ENCODE data around the gene RTP3. TPM values are rescaled to one million over a fixed set of nuclear protein-coding genes. Genes with fewer than 3 reads are reported as not detected.
"Not testable (repeated sequence)": the region's sequence is repeated elsewhere in the genome, so short reads cannot be mapped to it uniquely, and the experiment has no call there.

Gene RTP3
- total RNA-seq, 4 donors from 2014 or later, result not detected

GRCh38 chr3:46491089-46492070, 6.4 kb upstream of the RTP3 start:
- intact Hi-C loops (cut with DNase I), result no loop called here
- WGBS, result 79% methylated on average over 11 of the region's 11 CpGs

DNA sequence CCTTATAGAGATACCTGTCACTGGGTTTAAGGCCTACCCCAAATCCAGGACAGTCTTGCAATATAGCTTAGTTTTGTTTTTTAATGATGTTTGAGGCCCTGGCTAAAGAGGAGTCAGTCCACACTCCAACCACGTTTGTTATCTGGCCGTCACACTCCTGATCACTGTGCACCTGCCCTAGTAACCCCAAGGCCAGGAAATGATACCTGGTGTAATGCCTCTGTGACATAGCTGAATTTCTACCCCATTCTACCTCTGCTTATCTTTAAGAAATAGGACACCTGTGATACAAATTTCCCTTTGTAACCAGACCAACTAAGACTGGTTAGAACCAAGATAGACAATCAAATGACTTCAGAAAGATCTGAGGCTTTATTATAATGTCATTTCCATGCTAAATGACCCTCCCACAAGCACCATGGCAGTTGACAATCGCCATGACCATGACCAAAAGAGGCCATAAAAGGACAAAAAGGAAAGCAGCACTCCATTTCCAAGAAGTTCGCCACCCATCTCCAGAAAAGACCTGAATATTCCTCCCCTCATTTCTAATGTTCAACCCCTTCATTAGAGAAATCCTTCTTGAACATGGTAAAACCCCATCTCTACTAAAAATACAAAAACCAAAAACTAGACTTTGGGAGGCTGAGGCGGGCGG, 4.8 kb upstream of the RTP3 start:
- H3K4me1 ChIP-seq, result peaks cover 6 to 11% (median 8%) of the 10 kb centered on the region in 4 donors
- DNase-seq (ENCODE audit: extremely low spot score), result no peak
- no peak overlapping the region for H3K4me3 ChIP-seq
- TF ChIP-seq POLR2AphosphoS5 (IDR thresholded peaks at IDR 0.05) (no peak), POLR2A (IDR thresholded peaks at IDR 0.05; ENCODE audit: low read depth) (no peak), EP300 (IDR thresholded peaks at IDR 0.05) (no peak), CTCF (IDR thresholded peaks at IDR 0.05) (no peak)
- intact Hi-C loops (cut with DNase I), result no loop called here
- no peaks in the 10 kb centered on the region for H3K9me3 ChIP-seq
- H3K36me3 ChIP-seq, result no peaks in the 10 kb centered on the region
- no peak overlapping the region for H3K27ac ChIP-seq (replicated peaks in 1 of 4)
- peaks cover 0 to 15% (median 0%) of the 10 kb centered on the region in 4 donors for H3K27me3 ChIP-seq
- 92% methylated on average over 6 of the region's 6 CpGs for WGBS

More at GRCh38 chr3:46491089-46492070, 6.4 kb upstream of the RTP3 start:
- TF ChIP-seq POLR2AphosphoS5 (IDR thresholded peaks at IDR 0.05), result no peak
- TF ChIP-seq EP300 (IDR thresholded peaks at IDR 0.05), result no peak
- TF ChIP-seq CTCF (IDR thresholded peaks at IDR 0.05), result no peak
- Histone ChIP-seq H3K4me3 (no peak overlapping the region), H3K36me3 (no peaks in the 10 kb centered on the region), H3K27me3 (peaks cover 0 to 6% (median 0%) of the 10 kb centered on the region in 4 donors), H3K9me3 (no peaks in the 10 kb centered on the region), H3K4me1 (peaks cover 6 to 8% (median 7%) of the 10 kb centered on the region in 4 donors), H3K27ac (replicated peaks in 1 of 4) (no peak overlapping the region)
- DNase-seq (ENCODE audit: extremely low spot score), result no peak

DNA sequence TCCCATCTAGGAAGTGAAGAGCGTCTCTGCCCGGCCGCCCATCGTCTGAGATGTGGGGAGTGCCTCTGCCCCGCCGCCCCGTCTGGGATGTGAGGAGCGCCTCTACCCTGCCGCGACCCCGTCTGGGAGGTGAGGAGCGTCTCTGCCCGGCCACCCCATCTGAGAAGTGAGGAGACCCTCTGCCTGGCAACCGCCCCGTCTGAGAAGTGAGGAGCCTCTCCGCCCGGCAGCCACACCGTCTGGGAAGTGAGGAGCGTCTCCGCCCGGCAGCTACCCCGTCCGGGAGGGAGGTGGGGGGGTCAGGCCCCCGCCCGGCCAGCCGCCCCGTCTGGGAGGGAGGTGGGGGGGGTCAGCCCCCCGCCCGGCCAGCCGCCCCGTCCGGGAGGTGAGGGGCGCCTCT, 3.3 kb upstream of the RTP3 start:
- not testable (repeated sequence) for H3K36me3 ChIP-seq
- WGBS, result 96% methylated on average over 9 of the region's 33 CpGs

GRCh38 chr3:46495901-46496456, 1.8 kb upstream of the RTP3 start:
- peaks cover 0 to 11% (median 0%) of the 10 kb centered on the region in 4 donors for H3K4me1 ChIP-seq
- H3K4me3 ChIP-seq, result no peak overlapping the region
- peaks cover 0 to 15% (median 0%) of the 10 kb centered on the region in 4 donors for H3K27me3 ChIP-seq
- no peak overlapping the region for H3K27ac ChIP-seq (replicated peaks in 1 of 4)
- H3K36me3 ChIP-seq, result no peaks in the 10 kb centered on the region
- H3K9me3 ChIP-seq, result no peaks in the 10 kb centered on the region
- DNase-seq (ENCODE audit: extremely low spot score), result no peak
- TF ChIP-seq EP300 (IDR thresholded peaks at IDR 0.05) (no peak), POLR2AphosphoS5 (IDR thresholded peaks at IDR 0.05) (no peak), CTCF (IDR thresholded peaks at IDR 0.05) (no peak), POLR2A (IDR thresholded peaks at IDR 0.05; ENCODE audit: low read depth) (no peak)
- intact Hi-C loops (cut with DNase I), result no loop called here
- WGBS, result 74% methylated on average over 5 of the region's 5 CpGs

More for the DNA sequence above, 3.3 kb upstream of the RTP3 start:
- peaks cover 0 to 15% (median 0%) of the 10 kb centered on the region in 4 donors for H3K27me3 ChIP-seq
- H3K9me3 ChIP-seq; H3K27ac ChIP-seq (replicated peaks in 1 of 4); H3K4me3 ChIP-seq; intact Hi-C loops (cut with DNase I); DNase-seq (ENCODE audit: extremely low spot score): not testable (repeated sequence)
- H3K4me1 ChIP-seq, result peaks cover 0 to 11% (median 0%) of the 10 kb centered on the region in 4 donors
